Effector memory CD4-positive, alpha-beta T cell (primary cell): Measurements from ENCODE around the gene SCARF2.

Experiments used
- DNase-seq, 3 donors: peaks; one replicate each; pipeline ENCODE4 v3.0.0-alpha.2; 2020
- H3K27ac ChIP-seq: 2 replicates; pipeline ENCODE4 v1.7.0; 2013; ENCODE audit warnings: mild to moderate bottlenecking, low read length, moderate library complexity; ENCODE audit not compliant: insufficient read depth, poor library complexity, severe bottlenecking
- H3K27me3 ChIP-seq: replicated peaks from 2 replicates; pipeline ENCODE4 v1.7.0; 2013; ENCODE audit warnings: mild to moderate bottlenecking, low read length; ENCODE audit not compliant: insufficient read depth, control insufficient read depth, poor library complexity, severe bottlenecking
- H3K36me3 ChIP-seq: 2 replicates; pipeline ENCODE4 v1.7.0; 2013; ENCODE audit warnings: mild to moderate bottlenecking, low read length, moderate library complexity; ENCODE audit not compliant: control insufficient read depth, insufficient read depth
- H3K4me1 ChIP-seq: 2 replicates; pipeline ENCODE4 v1.7.0; 2013; ENCODE audit warnings: low read length, mild to moderate bottlenecking; ENCODE audit not compliant: control insufficient read depth, insufficient read depth, poor library complexity, severe bottlenecking
- H3K4me3 ChIP-seq: 2 replicates; pipeline ENCODE4 v1.7.0; 2013; ENCODE audit warnings: low read length, low read depth, mild to moderate bottlenecking; ENCODE audit not compliant: insufficient read depth, poor library complexity, severe bottlenecking
- H3K9me3 ChIP-seq: 2 replicates; pipeline ENCODE4 v1.7.0; 2013; ENCODE audit warnings: mild to moderate bottlenecking, low read length, moderate library complexity; ENCODE audit not compliant: control insufficient read depth

Gene SCARF2

GRCh38 chr22:20434773-20435172 lies 2.9 kb downstream of the SCARF2 start:
- Histone ChIP-seq H3K4me1 (peaks cover 42% of the 10 kb centered on the region), H3K27me3 (peaks cover 20% of the 10 kb centered on the region), H3K36me3 (no peaks in the 10 kb centered on the region), H3K9me3 (no peaks in the 10 kb centered on the region), H3K27ac (no peak overlapping the region), H3K4me3 (no peak overlapping the region)
- DNase-seq: no peak

DNA sequence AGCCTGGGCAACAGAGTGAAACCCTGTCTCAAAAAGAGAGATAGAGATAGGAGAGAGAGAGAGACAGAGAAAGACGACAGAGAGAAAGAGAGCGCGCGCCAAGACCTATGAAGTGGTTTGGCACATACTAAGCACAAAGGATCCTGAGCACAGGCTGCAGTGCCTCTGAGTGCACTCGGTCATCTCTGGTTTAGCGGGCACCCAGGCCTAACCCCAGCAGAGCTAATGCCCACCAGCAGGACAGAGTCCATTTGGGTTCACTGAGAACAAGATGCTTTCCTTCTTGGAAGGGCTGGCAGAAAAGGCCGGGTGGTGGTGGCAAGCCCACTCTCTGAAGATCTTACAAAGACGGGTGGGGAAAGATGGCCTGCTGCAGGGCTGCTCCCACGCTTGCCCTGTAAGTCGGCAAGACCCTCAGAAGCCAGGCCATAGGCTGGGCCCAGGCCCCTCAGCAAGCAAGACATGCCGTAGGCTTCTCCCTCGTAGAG lies 3.3 kb downstream of the SCARF2 start:
- Histone ChIP-seq H3K9me3 (no peaks in the 10 kb centered on the region), H3K4me1 (peaks cover 46% of the 10 kb centered on the region), H3K27ac (no peak overlapping the region), H3K36me3 (no peaks in the 10 kb centered on the region), H3K27me3 (peaks cover 20% of the 10 kb centered on the region), H3K4me3 (no peak overlapping the region)
- no peak for DNase-seq

- Histone ChIP-seq H3K4me1 (peaks cover 49% of the 10 kb centered on the region), H3K27me3 (peaks cover 20% of the 10 kb centered on the region), H3K27ac (no peak overlapping the region), H3K36me3 (no peaks in the 10 kb centered on the region), H3K4me3 (no peak overlapping the region), H3K9me3 (no peaks in the 10 kb centered on the region)
- DNase-seq: no peak
Observed at GRCh38 chr22:20433686-20434241, 3.9 kb downstream of the SCARF2 start.

DNA sequence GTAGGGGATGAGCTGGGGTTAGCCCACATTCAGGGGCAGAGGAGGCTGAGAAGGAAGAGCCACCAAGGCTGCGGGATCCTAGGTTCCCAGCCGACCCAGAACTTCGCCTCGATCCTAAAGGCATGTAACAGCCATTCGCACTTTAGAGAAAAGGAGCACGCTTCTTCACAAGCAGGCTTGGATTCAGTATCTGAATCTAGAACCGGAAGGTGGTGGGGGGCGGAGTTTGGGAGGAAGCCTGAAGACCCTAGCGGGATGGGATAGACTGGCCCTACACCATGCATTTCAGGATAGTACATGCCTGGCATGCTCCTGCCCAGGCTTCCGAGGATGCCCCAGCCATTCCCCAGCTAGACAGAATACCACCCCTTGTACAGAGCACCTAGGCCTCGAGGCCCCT lies 4.4 kb downstream of the SCARF2 start:
- Histone ChIP-seq H3K36me3 (no peaks in the 10 kb centered on the region), H3K4me1 (peaks cover 51% of the 10 kb centered on the region), H3K4me3 (no peak overlapping the region), H3K27ac (no peak overlapping the region), H3K9me3 (no peaks in the 10 kb centered on the region), H3K27me3 (peaks cover 17% of the 10 kb centered on the region)
- no peak for DNase-seq

DNA sequence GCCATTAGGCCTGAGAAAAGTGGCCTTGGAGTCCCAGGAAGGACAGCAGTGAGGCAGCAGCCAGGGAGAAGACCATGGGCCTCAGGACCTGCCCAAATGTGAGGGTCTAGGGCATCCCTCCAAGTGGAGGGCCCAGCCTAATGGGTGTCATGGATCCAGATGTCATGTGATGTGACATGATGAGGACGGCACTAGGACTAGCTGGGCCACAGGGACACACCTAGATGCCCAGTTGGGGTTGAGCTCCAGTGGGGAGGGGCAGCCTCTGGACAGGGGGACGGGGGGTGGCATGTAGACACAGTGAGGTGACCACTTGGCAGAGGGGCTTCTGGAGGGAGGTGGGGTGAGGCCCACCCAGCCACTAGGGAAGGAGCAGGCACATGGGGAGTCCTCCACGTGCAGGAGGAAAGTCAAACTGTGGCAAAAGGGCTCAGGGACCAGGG lies 5.4 kb downstream of the SCARF2 start:
- Histone ChIP-seq H3K4me3 (no peak overlapping the region), H3K27me3 (peaks cover 14% of the 10 kb centered on the region), H3K4me1 (peaks cover 45% of the 10 kb centered on the region), H3K9me3 (no peaks in the 10 kb centered on the region), H3K36me3 (no peaks in the 10 kb centered on the region), H3K27ac (no peak overlapping the region)
- no peak for DNase-seq

GRCh38 chr22:20431511-20432192 lies 6.0 kb downstream of the SCARF2 start:
- H3K4me1 ChIP-seq: peaks cover 39% of the 10 kb centered on the region
- H3K27ac ChIP-seq: no peak overlapping the region
- H3K27me3 ChIP-seq: peaks cover 8% of the 10 kb centered on the region
- H3K9me3 ChIP-seq: no peaks in the 10 kb centered on the region
- peak overlapping the region; percentile 77 for H3K4me3 ChIP-seq
- no peaks in the 10 kb centered on the region for H3K36me3 ChIP-seq
- DNase-seq: no peak

DNA sequence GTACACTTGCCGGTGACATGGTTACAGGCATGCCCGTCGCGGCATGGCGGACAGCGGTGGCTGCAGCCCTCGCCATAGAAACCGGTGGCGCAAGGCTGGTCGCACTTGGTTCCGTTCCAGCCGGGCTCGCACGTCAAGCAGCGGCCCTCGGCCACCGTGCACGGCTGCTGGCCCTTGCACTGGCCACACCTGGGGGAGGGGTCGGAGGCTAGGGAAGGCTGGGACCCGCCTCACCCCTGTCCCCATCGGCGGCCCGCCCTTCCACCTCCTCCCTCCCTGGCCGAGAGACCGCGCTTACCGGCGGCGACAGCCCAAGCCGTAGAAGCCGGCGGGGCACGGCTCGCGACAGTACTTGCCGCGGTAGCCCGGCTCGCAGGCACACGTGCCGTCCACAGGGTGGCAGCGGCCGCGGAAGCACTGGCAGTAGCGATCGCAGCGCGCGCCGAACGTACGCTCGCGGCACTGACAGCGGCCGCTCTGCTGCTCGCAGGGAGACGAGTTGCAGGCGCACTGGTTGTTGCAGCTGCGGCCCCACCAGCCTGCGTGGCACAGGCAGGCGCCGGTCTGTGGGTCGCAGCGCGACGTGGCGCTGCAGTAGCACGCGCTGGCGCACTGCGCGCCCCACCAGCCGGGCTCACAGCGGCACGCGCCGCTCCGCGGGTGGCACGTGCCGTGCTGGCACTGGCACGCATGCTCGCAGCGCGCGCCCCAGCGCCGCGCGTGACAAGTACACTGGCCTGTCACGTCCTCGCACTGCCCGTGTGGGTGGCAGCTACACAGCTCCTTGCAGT lies 6.7 kb downstream of the SCARF2 start:
- H3K27me3 ChIP-seq: peaks cover under 1% of the 10 kb centered on the region
- peak; percentile 24 to 32 (median 29) for DNase-seq
- H3K9me3 ChIP-seq: no peaks in the 10 kb centered on the region
- no peaks in the 10 kb centered on the region for H3K36me3 ChIP-seq
- peak overlapping the region; percentile 77 for H3K4me3 ChIP-seq
- H3K27ac ChIP-seq: no peak overlapping the region
- H3K4me1 ChIP-seq: peaks cover 36% of the 10 kb centered on the region

DNA sequence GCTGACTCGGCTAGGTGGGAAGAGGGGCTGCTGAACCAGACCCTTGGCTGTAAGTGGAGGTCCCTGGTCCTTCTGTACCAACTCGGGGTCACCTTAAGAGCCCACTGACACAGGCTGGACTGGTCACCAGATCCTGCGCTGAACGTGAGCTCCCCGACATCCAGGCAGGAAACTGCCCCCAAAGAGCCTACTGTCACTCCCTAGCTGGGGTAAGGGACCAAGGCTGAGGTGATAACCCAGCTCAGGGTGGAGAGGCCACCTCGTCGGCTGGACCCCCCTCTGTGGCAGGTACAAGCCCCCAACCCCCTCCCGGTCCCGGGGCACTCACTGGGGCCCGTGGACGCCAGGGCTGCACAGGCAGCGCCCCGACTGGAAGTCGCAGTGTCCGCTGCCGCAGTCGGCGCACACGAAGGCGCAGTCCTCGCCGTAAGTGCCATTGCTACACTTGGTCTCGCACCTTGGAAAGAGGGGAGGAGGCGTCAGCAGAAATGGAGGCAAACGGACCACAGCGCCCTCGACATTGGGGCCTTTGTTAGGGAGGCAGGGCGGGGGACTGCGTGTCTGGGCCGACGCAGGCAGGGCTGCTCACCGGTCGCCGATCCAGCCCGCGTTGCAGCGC lies 7.4 kb downstream of the SCARF2 start:
- H3K27ac ChIP-seq: no peak overlapping the region
- H3K27me3 ChIP-seq: no peaks in the 10 kb centered on the region
- H3K36me3 ChIP-seq: no peaks in the 10 kb centered on the region
- H3K9me3 ChIP-seq: no peaks in the 10 kb centered on the region
- peak overlapping the region; percentile 77 for H3K4me3 ChIP-seq
- no peak for DNase-seq
- H3K4me1 ChIP-seq: peaks cover 38% of the 10 kb centered on the region

DNA sequence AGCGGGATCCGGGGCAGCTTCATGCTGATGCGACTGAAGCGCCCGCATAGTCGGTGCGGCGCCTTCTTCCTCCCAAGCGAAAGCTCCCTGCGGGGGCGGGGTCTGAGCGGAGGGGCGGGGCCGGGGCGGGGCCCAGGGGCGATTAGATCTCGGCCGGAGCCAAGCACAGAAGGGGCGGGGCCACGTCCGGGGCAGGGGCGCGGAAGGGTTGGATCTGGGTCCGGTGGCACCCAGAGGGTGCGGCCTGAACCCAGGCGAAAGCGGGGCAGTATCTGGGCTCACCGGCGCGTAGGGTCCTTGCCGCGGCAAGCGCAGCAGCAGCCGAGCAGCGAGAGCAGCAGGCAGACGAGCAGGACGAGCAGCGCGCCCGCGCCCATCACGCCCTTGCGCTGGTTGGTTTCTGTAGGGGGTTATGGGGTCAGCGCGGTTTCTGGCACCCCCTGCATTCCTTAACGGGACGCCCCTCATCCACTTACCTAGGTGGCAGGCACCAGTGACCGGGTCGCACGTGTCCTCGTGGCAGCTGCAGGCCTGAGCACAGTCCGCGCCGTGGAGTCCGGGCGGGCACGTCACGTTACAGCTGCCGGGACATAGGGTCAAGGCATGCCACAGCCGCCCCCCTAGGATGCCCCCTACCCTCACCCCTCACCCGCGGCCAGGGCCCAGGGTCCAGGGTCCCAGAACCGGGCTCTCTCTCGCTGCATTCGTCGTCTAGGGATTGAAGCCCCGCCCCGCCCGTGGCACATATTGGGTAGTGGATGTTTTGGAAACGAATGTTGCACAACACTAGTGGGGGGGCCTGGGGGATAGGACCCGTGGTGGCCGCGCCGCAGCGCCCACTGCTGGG lies 8.1 kb downstream of the SCARF2 start:
- peak overlapping the region; percentile 77 for H3K4me3 ChIP-seq
- H3K9me3 ChIP-seq: no peaks in the 10 kb centered on the region
- H3K36me3 ChIP-seq: no peaks in the 10 kb centered on the region
- no peak overlapping the region for H3K27ac ChIP-seq
- H3K4me1 ChIP-seq: peaks cover 38% of the 10 kb centered on the region
- H3K27me3 ChIP-seq: no peaks in the 10 kb centered on the region
- peak; percentile 76 to 81 (median 77) for DNase-seq
